Progenitor cell of endocrine pancreas (in vitro differentiated cells): ENCODE data around the gene STMN3. TPM values are rescaled to one million over a fixed set of nuclear protein-coding genes. Genes with fewer than 3 reads are reported as not detected.

ENCODE experiments used
- DNase-seq: peaks from one replicate; pipeline ENCODE4 v3.0.0; 2021; ENCODE audit warnings: low spot score; ENCODE audit not compliant: unreplicated experiment
- H3K27ac Mint-ChIP-seq: 2 replicates; pipeline ENCODE4 v1.8.0; 2021; ENCODE audit warnings: mild to moderate bottlenecking, moderate library complexity, mixed read lengths
- H3K27me3 Mint-ChIP-seq: 2 replicates; pipeline ENCODE4 v1.8.0; 2021; ENCODE audit warnings: mixed read lengths
- H3K36me3 Mint-ChIP-seq: 2 replicates; pipeline ENCODE4 v1.8.0; 2022; ENCODE audit warnings: mixed read lengths; ENCODE audit not compliant: insufficient read depth
- H3K4me1 Mint-ChIP-seq: 2 replicates; pipeline ENCODE4 v1.8.0; 2021; ENCODE audit warnings: low read depth, mixed read lengths
- H3K4me3 Mint-ChIP-seq: 2 replicates; pipeline ENCODE4 v1.8.0; 2021; ENCODE audit warnings: low read depth, mild to moderate bottlenecking, moderate library complexity, mixed read lengths
- H3K9me3 Mint-ChIP-seq: 2 replicates; pipeline ENCODE4 v1.8.0; 2021; ENCODE audit warnings: low read depth, mixed read lengths
- total RNA-seq: library from RNA; stranded (reverse); gene quantifications from 2 replicates; pipeline ENCODE4 v1.2.1, GENCODE V29; 2021
- TF ChIP-seq, protein P1 (sequence below): fragments of 200-600 bp; sonication (generic); IDR thresholded peaks from one replicate; pipeline ENCODE4 v1.5.0; 2021; ENCODE audit warnings: antibody characterized with exemption, mild to moderate bottlenecking; ENCODE audit not compliant: unreplicated experiment

Gene STMN3
- total RNA-seq, 1 donor from 2014 or later, result 25.6 TPM

DNA sequence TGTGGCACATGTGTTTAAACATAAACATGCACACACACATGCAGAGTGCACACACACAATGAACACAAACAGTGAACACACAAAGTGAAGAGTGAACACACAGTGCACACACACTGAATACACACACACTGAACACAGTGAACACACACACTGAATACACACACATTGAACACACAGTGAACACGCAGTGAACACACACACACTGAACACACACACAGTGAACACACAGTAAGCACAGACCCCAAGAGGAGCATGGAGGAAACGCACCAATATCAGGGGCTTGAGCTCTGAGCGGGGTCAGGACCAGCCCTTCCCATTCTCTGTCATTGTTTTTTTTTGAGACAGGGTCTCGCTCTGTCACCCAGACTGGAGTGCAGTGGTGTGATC lies 62.1 kb downstream of the STMN3 start:
- TF ChIP-seq, protein P1, sequence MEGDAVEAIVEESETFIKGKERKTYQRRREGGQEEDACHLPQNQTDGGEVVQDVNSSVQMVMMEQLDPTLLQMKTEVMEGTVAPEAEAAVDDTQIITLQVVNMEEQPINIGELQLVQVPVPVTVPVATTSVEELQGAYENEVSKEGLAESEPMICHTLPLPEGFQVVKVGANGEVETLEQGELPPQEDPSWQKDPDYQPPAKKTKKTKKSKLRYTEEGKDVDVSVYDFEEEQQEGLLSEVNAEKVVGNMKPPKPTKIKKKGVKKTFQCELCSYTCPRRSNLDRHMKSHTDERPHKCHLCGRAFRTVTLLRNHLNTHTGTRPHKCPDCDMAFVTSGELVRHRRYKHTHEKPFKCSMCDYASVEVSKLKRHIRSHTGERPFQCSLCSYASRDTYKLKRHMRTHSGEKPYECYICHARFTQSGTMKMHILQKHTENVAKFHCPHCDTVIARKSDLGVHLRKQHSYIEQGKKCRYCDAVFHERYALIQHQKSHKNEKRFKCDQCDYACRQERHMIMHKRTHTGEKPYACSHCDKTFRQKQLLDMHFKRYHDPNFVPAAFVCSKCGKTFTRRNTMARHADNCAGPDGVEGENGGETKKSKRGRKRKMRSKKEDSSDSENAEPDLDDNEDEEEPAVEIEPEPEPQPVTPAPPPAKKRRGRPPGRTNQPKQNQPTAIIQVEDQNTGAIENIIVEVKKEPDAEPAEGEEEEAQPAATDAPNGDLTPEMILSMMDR, result no peak

DNA sequence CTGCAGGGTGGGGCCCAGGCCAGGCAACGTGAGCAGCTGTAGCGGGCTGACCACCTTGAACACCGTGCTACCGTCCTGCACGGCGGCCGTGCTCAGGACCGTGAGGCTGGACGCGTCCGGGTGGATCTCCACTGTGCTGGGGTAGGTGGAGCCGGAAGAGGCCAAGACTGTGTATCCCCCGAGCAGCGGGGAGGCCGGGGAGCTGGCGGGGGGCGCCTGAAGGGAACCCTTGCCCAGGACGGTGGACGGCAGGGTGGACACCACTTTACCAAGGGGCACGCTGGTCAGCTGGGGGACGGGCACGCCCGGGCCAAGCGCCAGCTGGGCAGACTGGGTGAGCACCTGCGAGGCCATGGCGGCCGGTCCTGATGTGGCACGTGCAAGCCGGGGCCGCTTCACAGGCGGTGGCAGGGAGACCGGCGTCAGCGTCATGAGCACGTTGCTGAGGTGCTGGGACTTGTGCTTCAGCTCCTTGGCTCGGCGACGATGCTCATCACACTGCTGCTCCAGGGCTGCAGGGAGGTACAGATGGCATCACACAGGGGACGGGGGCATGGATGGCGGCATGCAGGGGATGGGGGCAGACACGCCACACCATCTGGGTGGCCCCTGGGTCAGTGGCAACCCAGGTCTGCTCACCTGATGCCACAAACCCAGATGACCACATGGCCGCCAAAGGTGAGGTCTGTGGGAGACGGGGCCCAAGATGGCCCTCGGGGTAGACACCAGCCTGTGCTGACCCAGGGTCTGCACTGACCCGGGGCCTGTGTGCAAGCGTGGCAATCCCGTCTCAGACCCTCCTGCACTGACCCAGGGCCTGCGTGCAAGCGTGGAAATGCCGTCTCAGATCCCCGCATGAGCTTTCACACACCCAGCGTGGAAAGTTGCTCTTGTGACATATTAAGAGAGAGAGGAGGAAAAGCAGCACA lies 62.7 kb downstream of the STMN3 start:
- TF ChIP-seq, protein P1, result no peak
- no peak overlapping the region for H3K27ac Mint-ChIP-seq
- H3K9me3 Mint-ChIP-seq, result no peaks in the 10 kb centered on the region
- peaks cover 14% of the 10 kb centered on the region for H3K36me3 Mint-ChIP-seq
- DNase-seq, result no peak
- H3K4me1 Mint-ChIP-seq, result no peaks in the 10 kb centered on the region
- no peak overlapping the region for H3K4me3 Mint-ChIP-seq
- H3K27me3 Mint-ChIP-seq, result no peaks in the 10 kb centered on the region

More for the DNA sequence above, 62.1 kb downstream of the STMN3 start:
- Mint-ChIP-seq H3K9me3 (no peaks in the 10 kb centered on the region), H3K4me1 (no peaks in the 10 kb centered on the region), H3K4me3 (no peak overlapping the region), H3K36me3 (peaks cover 14% of the 10 kb centered on the region), H3K27me3 (no peaks in the 10 kb centered on the region), H3K27ac (no peak overlapping the region)
- no peak for DNase-seq

Other genes with a start within 250 kb of the STMN3 start
- 14.6 and 15.6 TPM in 2 replicates for gene KCNQ2, start 180.8 kb downstream of the STMN3 start, total RNA-seq
- 11.0 and 11.8 TPM in 2 replicates for gene EEF1A2, start 154.3 kb downstream of the STMN3 start, total RNA-seq
- gene PPDPF, start 132.7 kb downstream of the STMN3 start, total RNA-seq, result 340 and 374 TPM in 2 replicates
- 0.29 and 0.31 TPM in 2 replicates for gene PTK6, start 116.0 kb downstream of the STMN3 start, total RNA-seq
- not detected in 2 replicates for gene SRMS, start 105.7 kb downstream of the STMN3 start, total RNA-seq
- 1.9 and 2.6 TPM in 2 replicates for gene FNDC11, start 99.3 kb downstream of the STMN3 start, total RNA-seq
- gene HELZ2, start 79.2 kb downstream of the STMN3 start, total RNA-seq, result 19.3 and 21.6 TPM in 2 replicates
- gene GMEB2, start 26.3 kb downstream of the STMN3 start, total RNA-seq, result 15.1 and 15.2 TPM in 2 replicates
- gene RTEL1, start 4.9 kb upstream of the STMN3 start, total RNA-seq, result 35.5 and 39.7 TPM in 2 replicates
- gene TNFRSF6B, start 43.2 kb upstream of the STMN3 start, total RNA-seq, result not detected in 2 replicates
- gene ARFRP1, start 54.6 kb upstream of the STMN3 start, total RNA-seq, result 51.0 and 53.8 TPM in 2 replicates
- gene ZGPAT, start 54.6 kb upstream of the STMN3 start, total RNA-seq, result 38.5 and 39.0 TPM in 2 replicates
- 17.2 and 21.0 TPM in 2 replicates for gene LIME1, start 83.2 kb upstream of the STMN3 start, total RNA-seq
- gene SLC2A4RG, start 86.4 kb upstream of the STMN3 start, total RNA-seq, result 59.7 and 59.9 TPM in 2 replicates
- 31.2 and 32.2 TPM in 2 replicates for gene ZBTB46, start 177.8 kb upstream of the STMN3 start, total RNA-seq
- gene ABHD16B, start 208.1 kb upstream of the STMN3 start, total RNA-seq, result not detected in 2 replicates
- gene TPD52L2, start 211.8 kb upstream of the STMN3 start, total RNA-seq, result 85.0 and 88.1 TPM in 2 replicates
- 41.8 and 42.3 TPM in 2 replicates for gene DNAJC5, start 241.7 kb upstream of the STMN3 start, total RNA-seq